ENCODE data around the gene NPDC1.

NPDC1 gene

DNA sequence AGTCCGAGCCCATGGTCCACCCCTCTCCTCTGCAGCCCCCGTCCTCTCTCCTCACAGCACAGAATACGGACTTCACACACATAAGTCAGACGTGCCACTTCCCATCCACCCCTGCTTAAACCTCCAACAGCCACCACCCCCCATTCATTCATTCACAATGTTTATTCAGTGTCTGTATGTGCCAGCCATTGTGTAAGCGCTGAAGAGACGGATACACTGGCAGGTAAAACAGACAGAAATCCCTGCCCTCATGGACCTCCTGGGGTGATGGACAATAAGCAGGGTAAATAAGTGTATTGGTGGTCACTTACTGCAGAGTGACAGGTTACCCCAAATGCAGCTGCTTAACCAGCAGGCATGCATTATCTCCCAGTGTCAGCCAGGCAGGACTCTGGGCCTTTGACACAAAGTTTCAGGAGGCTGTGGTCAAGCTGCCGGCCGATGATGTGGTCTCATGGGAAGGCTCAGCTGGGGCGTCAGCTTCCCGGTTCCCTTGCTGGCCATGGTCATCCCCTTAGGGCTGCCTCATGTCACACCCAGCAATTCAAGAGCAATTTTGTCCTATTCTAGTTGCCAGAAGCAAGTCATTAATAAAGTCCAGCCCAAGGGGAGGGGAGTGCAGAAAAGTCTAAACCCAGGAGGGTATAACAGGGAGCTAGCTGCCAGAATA is 55.6 kb downstream of the NPDC1 start:
- DNase-seq = no peak

Data from 8988T (cell line).